OCI-LY3 (cell line): ENCODE results near the gene CFAP46.

Source experiments
- H2AFZ ChIP-seq: fragments of 200-600, 300-600 bp; shearing (Covaris generic); 2 replicates; pipeline ENCODE4 v1.6.0; 2014; ENCODE audit warnings: antibody characterized with exemption, low read depth, low read length
- H3K27ac ChIP-seq: fragments of 200-600, 300-600 bp; sonication (generic); 2 replicates; pipeline ENCODE4 v1.5.1; 2014; ENCODE audit warnings: mild to moderate bottlenecking, low read length, moderate library complexity, mixed read lengths
- H3K27me3 ChIP-seq: fragments of 200-600, 300-600 bp; sonication (generic); 2 replicates; pipeline ENCODE4 v1.6.1; 2014; ENCODE audit warnings: low read depth, low read length, mixed read lengths
- H3K36me3 ChIP-seq: fragments of 200-600, 300-600 bp; sonication (generic); replicated peaks from 2 replicates; pipeline ENCODE3; 2014; ENCODE audit warnings: low read depth, low read length, mixed read lengths
- H3K4me1 ChIP-seq: fragments of 300-600, 200-600 bp; sonication (generic); 2 replicates; pipeline ENCODE4 v1.6.1; 2014; ENCODE audit warnings: low read length, mixed read lengths
- H3K4me2 ChIP-seq: fragments of 200-600, 300-600 bp; sonication (generic); 2 replicates; pipeline ENCODE4 v1.6.1; 2014; ENCODE audit warnings: low read length, mixed read lengths
- H3K4me3 ChIP-seq: fragments of 300-600, 200-600 bp; sonication (generic); 2 replicates; pipeline ENCODE4 v1.5.1; 2014; ENCODE audit warnings: antibody characterized with exemption, mild to moderate bottlenecking, low read length, moderate library complexity
- H3K79me2 ChIP-seq: fragments of 300-600, 200-600 bp; shearing (Covaris generic); 2 replicates; pipeline ENCODE4 v1.6.1; 2014; ENCODE audit warnings: mild to moderate bottlenecking, low read length, mixed read lengths
- H3K9ac ChIP-seq: fragments of 300-600, 200-600 bp; shearing (Covaris generic); 2 replicates; pipeline ENCODE4 v1.6.0; 2014; ENCODE audit warnings: mild to moderate bottlenecking, low read length, moderate library complexity
- H3K9me3 ChIP-seq: fragments of 200-600, 300-600 bp; shearing (Covaris generic); 2 replicates; pipeline ENCODE4 v1.6.1; 2014; ENCODE audit warnings: low read length, mixed read lengths; ENCODE audit not compliant: insufficient read depth
- H4K20me1 ChIP-seq: fragments of 200-600, 300-600 bp; sonication (generic); 2 replicates; pipeline ENCODE4 v1.6.1; 2016; ENCODE audit warnings: low read length, mixed read lengths; ENCODE audit not compliant: insufficient read depth
- CTCF ChIP-seq: fragments of 200-600, 300-600 bp; sonication (generic); IDR thresholded peaks from 2 replicates; pipeline ENCODE4 v1.5.1; 2014; ENCODE audit warnings: antibody characterized with exemption, low read length, low read depth
- EZH2phosphoT487 ChIP-seq: fragments of 200-600 bp; shearing (Covaris generic); IDR thresholded peaks from 2 replicates; pipeline ENCODE4 v1.6.1; 2018; ENCODE audit warnings: antibody characterized with exemption, mixed run types, low read depth

The CFAP46 gene

GRCh38 chr10:132984008-132984295 is 41.6 kb upstream of the CFAP46 start:
- Histone ChIP-seq H3K4me3 (no peak overlapping the region), H3K4me2 (no peak overlapping the region), H3K4me1 (no peaks in the 10 kb centered on the region), H4K20me1 (no peaks in the 10 kb centered on the region), H3K27ac (no peak overlapping the region), H3K27me3 (no peaks in the 10 kb centered on the region), H3K36me3 (no peaks in the 10 kb centered on the region), H2AFZ (no peak overlapping the region), H3K9me3 (no peaks in the 10 kb centered on the region), H3K9ac (no peak overlapping the region), H3K79me2 (no peaks in the 10 kb centered on the region)
- TF ChIP-seq EZH2phosphoT487 (no peak), CTCF (no peak)

- H3K4me1 ChIP-seq: no peaks in the 10 kb centered on the region
- no peaks in the 10 kb centered on the region for H3K36me3 ChIP-seq
- no peak overlapping the region for H3K4me2 ChIP-seq
- H3K9ac ChIP-seq: no peak overlapping the region
- TF ChIP-seq EZH2phosphoT487: no peak
- TF ChIP-seq CTCF: no peak
- H3K79me2 ChIP-seq: no peaks in the 10 kb centered on the region
- H3K4me3 ChIP-seq: no peak overlapping the region
- no peak overlapping the region for H3K27ac ChIP-seq
- no peaks in the 10 kb centered on the region for H3K27me3 ChIP-seq
- no peak overlapping the region for H2AFZ ChIP-seq
- H3K9me3 ChIP-seq: no peaks in the 10 kb centered on the region
- H4K20me1 ChIP-seq: no peaks in the 10 kb centered on the region
Observed at GRCh38 chr10:132983252-132984007, 41.1 kb upstream of the CFAP46 start.

- Histone ChIP-seq H3K79me2 (no peaks in the 10 kb centered on the region), H3K4me3 (no peak overlapping the region), H3K27me3 (no peaks in the 10 kb centered on the region)
Observed at GRCh38 chr10:132982301-132982989, 40.1 kb upstream of the CFAP46 start.

More at GRCh38 chr10:132982301-132982989, 40.1 kb upstream of the CFAP46 start:
- H3K27ac ChIP-seq: no peak overlapping the region
- H2AFZ ChIP-seq: no peak overlapping the region
- H3K36me3 ChIP-seq: no peaks in the 10 kb centered on the region
- no peaks in the 10 kb centered on the region for H3K9me3 ChIP-seq
- H3K4me2 ChIP-seq: no peak overlapping the region
- no peaks in the 10 kb centered on the region for H4K20me1 ChIP-seq
- no peak overlapping the region for H3K9ac ChIP-seq
- TF ChIP-seq CTCF: no peak
- no peak for TF ChIP-seq EZH2phosphoT487
- H3K4me1 ChIP-seq: no peaks in the 10 kb centered on the region
